RKO (cell line): ENCODE measurements around the gene WNT7A.

Experiments
- DNase-seq: peaks from one replicate; pipeline ENCODE4 v3.0.0-alpha.2; 2016; ENCODE audit warnings: low spot score

WNT7A gene

DNA sequence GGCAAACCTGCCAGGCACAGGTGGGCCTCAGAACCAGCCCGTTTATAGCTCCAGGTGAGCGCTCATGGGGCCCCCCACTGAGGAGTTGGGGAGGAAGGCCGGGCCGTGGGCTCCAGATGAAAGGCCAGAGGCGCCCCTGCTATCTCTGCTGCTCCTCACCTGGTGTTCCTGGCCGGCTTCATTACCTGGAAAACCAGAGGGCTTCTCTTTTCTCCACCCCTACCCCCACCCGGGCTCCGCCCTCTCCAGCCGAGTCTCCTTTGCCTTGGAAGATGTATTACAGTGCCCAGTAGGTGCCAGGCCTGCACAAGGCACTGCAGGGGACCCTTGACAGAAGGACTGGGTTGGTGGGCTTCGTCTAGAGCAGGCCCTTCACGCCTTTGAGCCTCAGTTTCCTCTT, 111.4 kb downstream of the WNT7A start:
- no peak for DNase-seq

DNA sequence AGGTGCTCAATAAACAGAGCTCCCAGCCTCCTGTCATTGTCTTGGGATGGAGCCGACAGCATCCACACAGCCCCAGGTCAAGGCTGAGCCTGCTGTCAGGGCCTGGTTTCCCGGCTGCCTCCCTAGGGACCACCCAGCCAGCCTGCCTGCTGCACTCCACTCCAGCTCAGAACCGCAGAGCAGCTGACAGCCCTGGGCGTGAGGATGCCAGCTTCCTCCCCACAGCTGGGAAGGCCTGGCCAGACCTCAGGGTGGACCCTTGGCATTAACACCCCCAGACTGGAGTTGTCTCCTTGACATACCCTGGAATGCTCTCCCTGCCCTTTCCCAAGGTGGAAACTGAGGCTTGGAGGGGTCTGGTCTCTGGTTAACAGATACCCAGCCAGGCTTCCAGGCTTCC, 112.0 kb downstream of the WNT7A start:
- no peak for DNase-seq

DNA sequence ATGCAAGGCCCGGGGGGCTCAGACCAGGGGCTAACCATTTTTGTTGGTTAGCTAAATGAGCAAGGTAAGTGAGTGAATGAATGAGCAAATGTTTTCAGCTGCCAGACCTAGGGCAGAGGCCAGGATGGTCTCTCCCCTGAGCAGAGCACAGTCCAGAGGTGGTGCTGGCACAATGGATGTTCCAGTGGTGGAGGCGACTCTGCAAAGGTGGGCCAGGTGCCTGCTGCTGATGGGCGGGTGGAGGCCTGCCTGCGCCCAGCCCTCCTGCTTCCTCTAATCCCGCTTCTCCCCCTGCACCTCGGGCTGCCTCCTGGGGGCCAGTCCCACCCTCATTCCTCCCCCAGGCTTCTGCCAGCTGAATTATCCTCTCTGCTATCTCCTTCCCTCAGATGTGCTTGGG, 112.8 kb downstream of the WNT7A start:
- no peak for DNase-seq
